GM12801 (cell line): ENCODE data around the gene CAMSAP1.

Source experiments
- TF ChIP-seq, protein P1 (sequence below): IDR thresholded peaks from one replicate; pipeline ENCODE4 v1.5.1; 2011; ENCODE audit warnings: control low read depth; ENCODE audit not compliant: insufficient read length; ENCODE audit errors: extremely low read depth

CAMSAP1 gene

DNA sequence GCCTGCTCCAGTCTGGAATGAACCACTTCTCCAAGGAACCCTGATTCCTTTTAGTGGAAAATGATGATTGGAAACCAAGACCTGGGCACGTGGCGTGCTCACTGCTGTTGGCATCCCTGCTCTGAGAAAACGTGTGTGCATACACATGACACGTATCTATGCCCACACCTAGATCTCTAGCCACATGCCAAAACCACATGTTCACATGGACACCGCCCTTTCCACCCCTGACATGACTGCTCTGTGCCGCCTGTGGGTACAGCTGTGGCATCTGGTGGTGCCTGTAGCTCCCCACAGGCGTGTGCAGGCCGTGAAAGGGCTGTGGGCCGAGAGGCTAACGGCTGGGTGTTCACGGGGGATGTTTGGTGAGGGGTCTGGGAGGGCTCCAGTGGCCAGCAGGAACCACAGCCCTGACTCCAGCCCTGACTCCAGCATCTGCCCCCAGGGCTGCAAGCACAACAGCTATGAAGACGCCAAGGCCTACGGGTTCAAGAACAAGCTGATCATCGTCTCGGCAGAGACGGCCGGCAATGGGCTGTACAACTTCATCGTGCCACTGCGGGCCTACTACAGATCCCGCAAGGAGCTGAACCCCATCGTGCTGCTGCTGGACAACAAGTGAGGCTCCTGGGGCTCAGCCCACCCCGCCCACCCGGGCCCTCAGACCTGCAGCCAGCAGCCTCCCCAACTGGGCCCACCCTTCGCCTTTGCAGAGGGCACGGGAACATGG is 130.3 kb downstream of the CAMSAP1 start:
- TF ChIP-seq, protein P1, sequence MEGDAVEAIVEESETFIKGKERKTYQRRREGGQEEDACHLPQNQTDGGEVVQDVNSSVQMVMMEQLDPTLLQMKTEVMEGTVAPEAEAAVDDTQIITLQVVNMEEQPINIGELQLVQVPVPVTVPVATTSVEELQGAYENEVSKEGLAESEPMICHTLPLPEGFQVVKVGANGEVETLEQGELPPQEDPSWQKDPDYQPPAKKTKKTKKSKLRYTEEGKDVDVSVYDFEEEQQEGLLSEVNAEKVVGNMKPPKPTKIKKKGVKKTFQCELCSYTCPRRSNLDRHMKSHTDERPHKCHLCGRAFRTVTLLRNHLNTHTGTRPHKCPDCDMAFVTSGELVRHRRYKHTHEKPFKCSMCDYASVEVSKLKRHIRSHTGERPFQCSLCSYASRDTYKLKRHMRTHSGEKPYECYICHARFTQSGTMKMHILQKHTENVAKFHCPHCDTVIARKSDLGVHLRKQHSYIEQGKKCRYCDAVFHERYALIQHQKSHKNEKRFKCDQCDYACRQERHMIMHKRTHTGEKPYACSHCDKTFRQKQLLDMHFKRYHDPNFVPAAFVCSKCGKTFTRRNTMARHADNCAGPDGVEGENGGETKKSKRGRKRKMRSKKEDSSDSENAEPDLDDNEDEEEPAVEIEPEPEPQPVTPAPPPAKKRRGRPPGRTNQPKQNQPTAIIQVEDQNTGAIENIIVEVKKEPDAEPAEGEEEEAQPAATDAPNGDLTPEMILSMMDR = no peak

DNA sequence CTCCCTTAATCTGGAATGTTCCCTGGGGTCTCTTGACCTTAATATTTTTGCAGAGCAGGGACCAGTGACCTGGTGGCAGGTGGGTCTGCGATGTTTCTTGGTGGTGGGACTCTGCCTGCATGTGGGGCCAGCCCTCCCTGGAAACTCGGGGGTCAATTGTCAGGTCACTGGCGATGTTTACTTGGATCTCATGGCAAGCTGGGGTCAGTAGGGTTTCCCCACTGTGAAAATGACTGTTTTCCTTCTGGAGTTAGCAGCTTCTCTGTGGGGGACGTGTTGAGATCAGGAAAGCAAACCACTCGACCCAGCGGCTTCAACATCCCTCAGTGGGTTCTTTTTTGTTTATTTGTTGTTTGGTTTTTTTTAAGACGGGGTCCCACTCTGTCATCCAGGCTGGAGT is 131.4 kb downstream of the CAMSAP1 start:
- TF ChIP-seq, protein P1 = no peak

DNA sequence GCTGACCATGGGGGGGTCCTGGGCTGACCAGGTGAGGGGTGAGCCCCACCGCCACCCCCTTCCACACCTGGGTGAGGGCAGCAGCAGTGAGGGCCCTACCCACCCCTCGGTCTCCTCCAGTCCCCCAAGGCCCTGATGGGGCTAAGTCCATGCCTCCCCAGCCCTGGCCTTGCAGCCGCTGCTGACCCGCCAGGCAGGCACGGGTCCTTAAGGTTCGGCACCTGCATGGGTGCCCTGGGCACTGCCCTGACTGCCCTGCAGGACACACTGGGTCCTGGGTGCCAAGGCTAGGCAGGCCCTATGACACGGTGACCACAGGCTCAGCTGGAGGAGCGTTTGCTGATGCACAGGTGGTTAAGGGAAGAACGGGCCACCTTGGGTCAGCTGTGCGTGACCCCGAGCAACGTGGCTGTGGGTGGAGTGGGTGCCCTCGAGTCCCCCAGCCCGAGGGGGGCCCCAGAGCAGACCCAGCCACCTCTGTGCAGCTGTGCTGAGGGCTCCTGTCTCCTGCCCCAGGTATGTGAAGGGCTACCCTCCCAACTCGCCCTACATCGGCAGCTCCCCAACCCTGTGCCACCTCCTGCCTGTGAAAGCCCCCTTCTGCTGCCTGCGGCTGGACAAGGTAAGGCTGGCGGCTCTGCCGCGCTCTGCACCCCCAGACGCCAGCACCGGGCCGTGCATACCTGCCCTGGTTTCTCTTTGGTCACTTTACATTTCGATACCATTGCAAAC is 132.4 kb downstream of the CAMSAP1 start:
- TF ChIP-seq, protein P1 = no peak

DNA sequence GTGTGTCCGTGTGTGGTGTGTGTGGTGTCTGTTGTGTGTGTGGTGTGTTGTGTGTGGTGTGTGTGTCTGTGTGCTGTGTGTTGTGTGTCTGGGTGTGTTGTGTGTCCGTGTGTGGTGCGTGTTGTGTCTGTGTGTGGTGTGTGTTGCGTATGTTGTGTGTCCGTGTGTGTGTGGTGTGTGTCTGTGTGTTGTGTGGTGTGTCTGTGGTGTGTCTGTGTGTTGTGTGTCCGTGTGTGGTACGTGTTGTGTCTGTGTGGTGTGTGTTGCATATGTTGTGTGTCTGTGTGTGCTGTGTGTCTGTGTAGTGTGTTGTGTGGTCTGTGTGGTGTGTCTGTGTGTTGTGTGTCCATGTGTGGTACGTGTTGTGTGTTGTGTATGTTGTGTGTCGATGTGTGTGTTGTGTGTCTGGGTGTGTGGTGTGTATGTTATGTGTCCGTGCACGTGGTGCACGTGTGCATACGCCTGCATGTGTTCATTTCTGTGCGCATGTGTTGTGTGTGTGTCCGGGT is 133.1 kb downstream of the CAMSAP1 start:
- TF ChIP-seq, protein P1 = no peak

DNA sequence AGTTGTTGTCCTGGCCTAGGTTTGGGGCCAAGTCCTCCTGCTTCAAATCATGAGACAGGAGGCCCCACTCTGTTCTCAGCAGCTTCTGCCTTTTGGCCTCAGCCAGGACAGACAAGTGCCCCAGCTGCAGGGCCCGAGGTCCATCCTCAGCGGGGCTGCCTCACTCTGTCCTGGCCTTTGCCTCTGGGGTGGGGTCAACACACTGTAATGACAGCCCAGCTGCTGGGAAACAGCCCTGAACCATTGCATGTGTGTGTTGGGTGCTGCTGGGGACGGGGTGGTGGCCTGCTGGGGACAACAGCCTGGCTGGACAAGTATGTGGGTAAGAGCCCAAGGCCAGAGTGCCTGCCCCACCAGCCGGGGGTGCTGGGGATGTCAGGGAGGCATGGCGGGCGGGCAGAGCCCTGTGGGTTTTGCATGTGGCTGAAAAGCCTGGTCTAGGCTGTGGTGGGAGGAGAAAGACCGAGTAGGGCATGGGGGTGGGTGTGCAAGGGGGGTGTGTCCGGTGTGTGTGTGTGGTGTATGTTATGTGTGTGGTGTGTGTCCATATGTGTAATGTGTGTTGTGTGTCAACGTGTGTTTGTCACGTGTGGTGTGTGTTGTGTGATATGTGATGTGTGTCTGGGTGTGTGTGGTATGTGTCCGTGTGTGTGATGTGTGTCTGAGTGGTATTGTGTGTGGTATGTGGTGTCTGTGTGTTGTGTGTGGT is 133.7 kb downstream of the CAMSAP1 start:
- TF ChIP-seq, protein P1 = no peak

DNA sequence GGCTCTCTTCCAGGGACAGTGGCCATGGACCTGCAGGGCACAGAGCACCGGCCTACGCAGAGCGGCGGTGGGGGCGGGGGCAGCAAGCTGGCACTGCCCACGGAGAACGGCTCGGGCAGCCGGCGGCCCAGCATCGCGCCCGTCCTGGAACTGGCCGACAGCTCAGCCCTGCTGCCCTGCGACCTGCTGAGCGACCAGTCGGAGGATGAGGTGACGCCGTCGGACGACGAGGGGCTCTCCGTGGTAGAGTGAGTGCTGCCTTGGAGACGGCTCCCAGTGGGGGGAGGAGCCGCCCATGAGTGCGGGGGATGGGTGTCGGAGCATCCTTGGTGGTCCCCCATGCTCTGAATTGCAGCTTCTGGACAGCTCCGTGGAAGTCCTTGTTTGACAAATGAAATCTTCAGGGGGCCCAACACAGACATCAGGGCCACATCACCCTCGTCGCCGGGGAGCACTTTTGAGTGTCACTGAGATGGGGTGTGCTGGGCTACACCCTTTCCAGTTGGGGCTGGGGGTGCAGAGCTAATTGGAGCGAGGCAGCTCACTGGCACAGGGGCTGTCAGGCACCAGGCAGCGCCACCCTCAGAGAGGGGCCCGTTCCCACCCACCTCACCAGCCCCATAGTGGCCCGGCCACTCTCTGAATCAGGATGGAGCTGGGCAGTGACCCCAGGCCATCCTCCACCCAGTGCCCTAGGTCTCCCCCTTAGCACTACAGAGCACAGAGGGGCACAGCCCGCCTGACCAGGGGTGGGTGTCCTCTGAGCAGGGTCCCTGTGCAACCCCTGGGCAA is 134.4 kb downstream of the CAMSAP1 start:
- TF ChIP-seq, protein P1 = no peak
